ENCODE measurements around the gene LMNTD2. TPM values are rescaled to one million over a fixed set of nuclear protein-coding genes. Genes with fewer than 3 reads are reported as not detected.

Gene LMNTD2
- total and polyA plus RNA-seq, 2 experiments from 2014 or later: 0.22 to 0.36 TPM

DNA sequence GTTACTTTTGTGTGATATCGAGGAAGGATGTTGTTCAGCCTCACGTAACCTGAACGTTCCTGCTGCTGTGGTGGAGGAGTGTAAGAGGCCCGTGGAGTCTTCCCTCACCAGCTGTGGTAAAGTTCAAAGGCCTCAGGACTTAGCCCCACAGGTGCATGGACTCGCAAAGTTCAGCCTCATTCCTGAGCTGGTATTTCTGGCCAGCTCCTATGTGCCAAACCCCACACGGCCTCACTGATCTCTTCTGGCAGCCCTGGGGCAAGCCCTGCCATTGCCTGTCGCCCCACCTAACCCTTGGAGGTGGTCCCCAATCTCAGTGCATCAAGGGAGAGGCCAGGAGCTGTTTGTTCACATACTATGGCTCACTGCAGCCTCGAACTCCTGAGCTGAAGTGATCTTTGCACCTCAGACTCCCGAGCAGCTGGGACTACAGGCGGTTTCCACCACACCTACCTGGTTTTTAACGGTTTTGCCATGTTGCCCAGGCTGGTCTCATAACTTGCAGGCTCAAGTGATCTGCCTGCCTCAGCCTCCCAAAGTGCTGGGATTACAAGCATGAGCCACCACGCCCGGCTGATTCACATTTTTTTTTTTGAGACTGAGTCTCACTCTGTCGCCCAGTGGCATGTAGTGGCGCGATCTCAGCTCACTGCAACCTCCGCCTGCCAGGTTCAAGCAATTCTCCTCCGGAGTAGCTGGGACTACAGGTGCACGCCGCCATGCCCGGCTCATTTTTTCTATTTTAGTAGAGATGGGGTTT, 17.9 kb upstream of the LMNTD2 start:
- TF ChIP-seq EZH2 (IDR thresholded peaks at IDR 0.05; ENCODE audit: insufficient read depth, poor library complexity, severe bottlenecking) (no peak), EZH2phosphoT487 (IDR thresholded peaks at IDR 0.05; ENCODE audit: insufficient read depth, low read depth) (no peak)
- DNase-seq: no peak
- peaks cover 68% of the 10 kb centered on the region for H3K79me2 ChIP-seq (ENCODE audit: insufficient read depth)
- no peaks in the 10 kb centered on the region for H3K9me2 ChIP-seq (ENCODE audit: insufficient read depth)
- 59 to 62% methylated on average over 21 of the region's 21 CpGs for WGBS, 2 experiments (ENCODE audit: low coverage in 1 of 2, low lambda C conversion rate in 2 of 2, missing lambda C conversion rate in 2 of 2)
- H3K4me3 ChIP-seq: peak overlapping the region; percentile 92
- peak overlapping the region; percentile 92 for H3K9ac ChIP-seq
- in situ Hi-C loops (cut with MboI): no loop called here
- peaks cover 21% of the 10 kb centered on the region for H3K4me1 ChIP-seq (ENCODE audit: insufficient read depth)
- H3F3A ChIP-seq (ENCODE audit: insufficient read depth): peaks cover 10% of the 10 kb centered on the region
- H3K27ac ChIP-seq: peak overlapping the region; percentile 13; the same call in 1 of the 2 replicates
- H3K36me3 ChIP-seq (ENCODE audit: low read depth): no peaks in the 10 kb centered on the region; the same call in 1 of the 2 replicates
- no peaks in the 10 kb centered on the region for H3K27me3 ChIP-seq (replicated peaks; ENCODE audit: insufficient read depth)
- peaks cover 20% of the 10 kb centered on the region; the same call in 1 of the 2 replicates for H4K20me1 ChIP-seq (ENCODE audit: insufficient read depth)
- H3K9me3 ChIP-seq (ENCODE audit: low read depth): no peaks in the 10 kb centered on the region
- peak overlapping the region; percentile 98 for H3K4me2 ChIP-seq (ENCODE audit: unreplicated experiment)
- H2AFZ ChIP-seq: no peak overlapping the region

DNA sequence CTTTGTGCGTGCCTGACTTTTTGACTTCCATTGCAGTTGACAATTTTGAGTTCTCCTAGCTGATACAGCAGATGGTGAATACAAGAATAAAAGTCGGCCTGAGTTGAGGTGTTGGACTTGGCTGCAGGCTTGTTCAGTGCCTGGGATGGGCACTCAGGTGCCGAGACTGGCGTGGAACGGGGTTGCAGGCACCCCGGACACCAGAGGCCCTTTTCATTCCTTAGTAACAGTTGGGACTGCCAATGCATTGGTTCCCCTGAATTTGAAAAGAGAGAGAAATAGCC, 17.0 kb upstream of the LMNTD2 start:
- Histone ChIP-seq H3K79me2 (ENCODE audit: insufficient read depth) (peaks cover 59% of the 10 kb centered on the region), H4K20me1 (ENCODE audit: insufficient read depth) (peaks cover 20% of the 10 kb centered on the region; the same call in 1 of the 2 replicates)
- 36 to 49% methylated on average over 6 of the region's 6 CpGs for WGBS, 2 experiments (ENCODE audit: low coverage in 1 of 2, low lambda C conversion rate in 2 of 2, missing lambda C conversion rate in 2 of 2)

DNA sequence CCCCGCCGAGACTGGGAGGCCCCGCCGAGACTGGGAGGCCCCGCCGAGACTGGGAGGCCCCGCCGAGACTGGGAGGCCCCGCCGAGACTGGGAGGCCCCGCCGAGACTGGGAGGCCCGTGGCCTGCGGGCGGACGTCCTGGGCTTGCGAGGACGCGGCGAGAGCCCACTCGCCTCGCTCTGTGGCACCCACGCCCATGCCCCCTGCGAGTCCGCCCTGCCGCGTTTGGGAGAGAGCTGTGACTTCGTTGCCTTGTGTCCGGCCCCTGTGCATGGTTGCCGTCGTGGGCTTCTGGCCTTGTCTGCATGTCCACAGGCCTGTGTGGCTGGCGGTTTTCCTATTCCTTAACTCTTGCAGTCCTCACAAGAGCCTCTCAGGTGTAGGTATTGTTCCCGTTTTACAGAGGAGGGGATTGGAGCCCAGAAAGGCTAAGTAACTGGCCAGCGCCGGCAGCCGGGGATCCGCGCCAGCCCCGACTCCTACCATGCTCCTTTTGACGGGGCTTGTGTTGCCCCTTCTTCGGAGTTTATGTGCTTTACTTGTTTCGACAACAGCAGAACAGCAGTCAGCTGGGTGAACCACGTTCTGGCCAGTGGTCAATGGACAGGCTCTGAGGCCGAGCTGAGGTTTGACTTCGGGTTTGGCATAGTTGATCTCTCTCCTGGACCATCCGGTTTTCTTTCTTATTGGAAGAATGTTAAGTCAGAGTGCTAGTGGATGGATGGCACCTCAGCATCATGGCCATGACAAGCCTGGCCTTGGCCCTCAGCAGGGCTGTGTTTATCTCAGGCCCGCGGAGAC, 16.5 kb upstream of the LMNTD2 start:
- Histone ChIP-seq H3K27me3 (replicated peaks; ENCODE audit: insufficient read depth) (no peaks in the 10 kb centered on the region), H3K9me3 (ENCODE audit: low read depth) (no peaks in the 10 kb centered on the region), H3K9ac (peak overlapping the region; percentile 92), H3K4me2 (ENCODE audit: unreplicated experiment) (peak overlapping the region; percentile 98), H3K4me3 (peak overlapping the region; percentile 92), H3K9me2 (ENCODE audit: insufficient read depth) (no peaks in the 10 kb centered on the region), H3F3A (ENCODE audit: insufficient read depth) (peaks cover 10% of the 10 kb centered on the region), H2AFZ (no peak overlapping the region), H3K27ac (peak overlapping the region; percentile 67), H3K79me2 (ENCODE audit: insufficient read depth) (peaks cover 53% of the 10 kb centered on the region), H3K36me3 (ENCODE audit: low read depth) (no peaks in the 10 kb centered on the region; the same call in 1 of the 2 replicates), H3K4me1 (ENCODE audit: insufficient read depth) (peaks cover 23% of the 10 kb centered on the region), H4K20me1 (ENCODE audit: insufficient read depth) (peaks cover 20% of the 10 kb centered on the region; the same call in 1 of the 2 replicates)
- in situ Hi-C loops (cut with MboI): no loop called here
- TF ChIP-seq EZH2 (IDR thresholded peaks at IDR 0.05; ENCODE audit: insufficient read depth, poor library complexity, severe bottlenecking) (no peak), EZH2phosphoT487 (IDR thresholded peaks at IDR 0.05; ENCODE audit: insufficient read depth, low read depth) (no peak)
- peak; percentile 46 for DNase-seq
- 7% methylated on average over 29 to 31 of the region's 48 CpGs for WGBS, 2 experiments (ENCODE audit: low coverage in 1 of 2, low lambda C conversion rate in 2 of 2, missing lambda C conversion rate in 2 of 2)

More for the DNA sequence above, 17.0 kb upstream of the LMNTD2 start:
- no peak overlapping the region for H2AFZ ChIP-seq
- DNase-seq: no peak
- in situ Hi-C loops (cut with MboI): no loop called here
- peaks cover 23% of the 10 kb centered on the region for H3K4me1 ChIP-seq (ENCODE audit: insufficient read depth)
- peak overlapping the region; percentile 98 for H3K4me2 ChIP-seq (ENCODE audit: unreplicated experiment)
- no peaks in the 10 kb centered on the region for H3K27me3 ChIP-seq (replicated peaks; ENCODE audit: insufficient read depth)
- H3K36me3 ChIP-seq (ENCODE audit: low read depth): no peaks in the 10 kb centered on the region; the same call in 1 of the 2 replicates
- H3K9me3 ChIP-seq (ENCODE audit: low read depth): no peaks in the 10 kb centered on the region
- H3K9ac ChIP-seq: peak overlapping the region; percentile 92
- no peaks in the 10 kb centered on the region for H3K9me2 ChIP-seq (ENCODE audit: insufficient read depth)
- H3K27ac ChIP-seq: peak overlapping the region; percentile 67
- H3K4me3 ChIP-seq: peak overlapping the region; percentile 92
- TF ChIP-seq EZH2 (IDR thresholded peaks at IDR 0.05; ENCODE audit: insufficient read depth, poor library complexity, severe bottlenecking) (no peak), EZH2phosphoT487 (IDR thresholded peaks at IDR 0.05; ENCODE audit: insufficient read depth, low read depth) (no peak)
- H3F3A ChIP-seq (ENCODE audit: insufficient read depth): peaks cover 10% of the 10 kb centered on the region

DNA sequence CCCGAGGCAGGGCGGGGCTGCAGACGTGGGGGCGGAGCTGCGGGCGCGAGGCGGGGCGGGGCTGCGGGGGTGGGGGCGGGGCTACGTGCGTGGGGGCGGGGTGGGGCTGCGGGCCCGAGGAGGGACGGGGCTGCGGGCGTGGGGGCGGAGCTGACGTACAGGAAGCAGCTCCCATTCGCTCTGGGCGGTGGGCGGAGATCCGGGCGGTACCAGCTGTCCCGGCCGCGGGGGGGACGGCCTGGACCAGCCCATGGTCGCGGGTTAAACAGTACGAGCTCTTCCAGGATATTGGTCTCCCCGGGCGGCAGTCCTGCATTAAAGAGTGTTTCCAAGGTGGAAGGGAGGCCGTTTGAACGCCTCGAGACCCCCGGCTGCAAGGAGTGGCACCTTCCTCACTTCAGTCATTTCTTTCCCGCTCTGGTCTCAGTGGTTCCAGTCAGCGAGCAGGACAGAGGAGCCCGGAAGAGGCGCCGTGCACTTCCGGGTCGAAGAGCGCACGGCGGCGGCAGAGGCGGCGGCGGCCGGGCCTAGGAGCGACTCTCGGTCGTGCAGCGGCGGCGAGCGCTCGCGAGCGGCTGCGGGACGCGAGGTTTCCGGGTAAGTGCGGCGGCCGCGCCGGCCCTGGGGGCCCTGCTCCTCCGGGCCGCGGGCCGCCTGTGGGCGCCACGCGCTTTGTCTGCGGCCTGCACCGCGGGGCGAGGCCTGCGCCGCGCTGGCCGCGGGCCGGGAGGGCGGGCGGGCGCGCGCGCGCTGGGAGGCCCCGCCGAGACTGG, 15.6 kb upstream of the LMNTD2 start, which contains the start of gene PHRF1:
Gene PHRF1 (plus strand): TSS at position 475 of the 773 bp plus-strand sequence. CDS start 5,043 bp downstream, outside the sequence.
- Histone ChIP-seq H4K20me1 (ENCODE audit: insufficient read depth) (peaks cover 15% of the 10 kb centered on the region; the same call in 1 of the 2 replicates), H3K79me2 (ENCODE audit: insufficient read depth) (peaks cover 45% of the 10 kb centered on the region), H3K4me3 (peak within 1 kb of the TSS; percentile 92), H3K9me3 (ENCODE audit: low read depth) (no peaks in the 10 kb centered on the region), H3K4me2 (ENCODE audit: unreplicated experiment) (peak within 1 kb of the TSS; percentile 98), H3K9me2 (ENCODE audit: insufficient read depth) (no peaks in the 10 kb centered on the region), H3K27me3 (replicated peaks; ENCODE audit: insufficient read depth) (no peaks in the 10 kb centered on the region), H3K4me1 (ENCODE audit: insufficient read depth) (peaks cover 23% of the 10 kb centered on the region), H3K36me3 (ENCODE audit: low read depth) (no peaks in the 10 kb centered on the region), H3K9ac (peak within 1 kb of the TSS; percentile 92), H3K27ac (peak within 1 kb of the TSS; percentile 82), H2AFZ (peak within 1 kb of the TSS; percentile 84), H3F3A (ENCODE audit: insufficient read depth) (peaks cover 10% of the 10 kb centered on the region)
- TF ChIP-seq EZH2 (IDR thresholded peaks at IDR 0.05; ENCODE audit: insufficient read depth, poor library complexity, severe bottlenecking): no peak
- TF ChIP-seq EZH2phosphoT487 (IDR thresholded peaks at IDR 0.05; ENCODE audit: insufficient read depth, low read depth): no peak
- in situ Hi-C loops (cut with MboI): no loop called here
- peak; percentile 97 for DNase-seq
- 1% methylated on average over 48 to 54 of the region's 99 CpGs for WGBS, 2 experiments (ENCODE audit: low coverage in 1 of 2, low lambda C conversion rate in 2 of 2, missing lambda C conversion rate in 2 of 2)

Data from GM23248 (cell line).